Chondrocyte (in vitro differentiated cells): ENCODE measurements around the gene C1QC. TPM values are rescaled to one million over a fixed set of nuclear protein-coding genes. Genes with fewer than 3 reads are reported as not detected.

Experiments used
- DNase-seq: peaks from one replicate; pipeline ENCODE4 v3.0.0; 2021; ENCODE audit warnings: mixed read lengths, low spot score
- H3K27ac Mint-ChIP-seq: one replicate; pipeline ENCODE4 v1.8.0; 2021; ENCODE audit warnings: mild to moderate bottlenecking, moderate library complexity, mixed read lengths; ENCODE audit not compliant: unreplicated experiment
- H3K27me3 Mint-ChIP-seq: 2 replicates; pipeline ENCODE4 v1.8.0; 2021; ENCODE audit warnings: low read depth, mixed read lengths
- H3K36me3 Mint-ChIP-seq: 2 replicates; pipeline ENCODE4 v1.8.0; 2021; ENCODE audit warnings: low read depth, mixed read lengths
- H3K4me1 Mint-ChIP-seq: 2 replicates; pipeline ENCODE4 v1.8.0; 2021; ENCODE audit warnings: low read depth, mild to moderate bottlenecking, mixed read lengths
- H3K4me3 Mint-ChIP-seq: one replicate; pipeline ENCODE4 v1.8.0; 2021; ENCODE audit warnings: mild to moderate bottlenecking, moderate library complexity, mixed read lengths; ENCODE audit not compliant: unreplicated experiment
- H3K9me3 Mint-ChIP-seq: 2 replicates; pipeline ENCODE4 v1.8.0; 2021; ENCODE audit warnings: low read depth, mixed read lengths
- total RNA-seq: library from RNA; stranded (reverse); gene quantifications from 3 replicates; pipeline ENCODE4 v1.2.1, GENCODE V29; 2021
- TF ChIP-seq, protein P1 (sequence below): fragments of 200-600 bp; sonication (generic); IDR thresholded peaks from 2 replicates; pipeline ENCODE4 v1.5.0; 2021; ENCODE audit warnings: antibody characterized with exemption, mild to moderate bottlenecking, moderate library complexity

C1QC gene
- total RNA-seq, 1 donor from 2014 or later = not detected

DNA sequence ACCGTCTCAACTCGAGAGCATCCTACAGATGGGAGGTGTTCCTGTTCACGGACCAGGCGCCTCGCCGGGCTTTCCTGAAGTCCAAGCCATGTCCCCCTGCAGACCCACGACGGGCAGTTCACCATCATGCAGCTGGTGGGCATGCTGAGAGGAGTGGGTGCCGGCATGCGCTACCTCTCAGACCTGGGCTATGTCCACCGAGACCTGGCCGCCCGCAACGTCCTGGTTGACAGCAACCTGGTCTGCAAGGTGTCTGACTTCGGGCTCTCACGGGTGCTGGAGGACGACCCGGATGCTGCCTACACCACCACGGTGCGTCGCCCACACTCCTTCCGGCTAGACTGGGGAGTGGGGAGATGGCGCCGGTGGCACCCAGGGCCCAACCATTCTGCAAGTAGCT, 44.7 kb upstream of the C1QC start:
- DNase-seq = no peak
- no peaks in the 10 kb centered on the region for H3K36me3 Mint-ChIP-seq
- H3K27ac Mint-ChIP-seq = no peak overlapping the region
- H3K27me3 Mint-ChIP-seq = peaks cover 31% of the 10 kb centered on the region
- no peaks in the 10 kb centered on the region for H3K4me1 Mint-ChIP-seq
- H3K9me3 Mint-ChIP-seq = no peaks in the 10 kb centered on the region
- H3K4me3 Mint-ChIP-seq = no peak overlapping the region
- TF ChIP-seq, protein P1, sequence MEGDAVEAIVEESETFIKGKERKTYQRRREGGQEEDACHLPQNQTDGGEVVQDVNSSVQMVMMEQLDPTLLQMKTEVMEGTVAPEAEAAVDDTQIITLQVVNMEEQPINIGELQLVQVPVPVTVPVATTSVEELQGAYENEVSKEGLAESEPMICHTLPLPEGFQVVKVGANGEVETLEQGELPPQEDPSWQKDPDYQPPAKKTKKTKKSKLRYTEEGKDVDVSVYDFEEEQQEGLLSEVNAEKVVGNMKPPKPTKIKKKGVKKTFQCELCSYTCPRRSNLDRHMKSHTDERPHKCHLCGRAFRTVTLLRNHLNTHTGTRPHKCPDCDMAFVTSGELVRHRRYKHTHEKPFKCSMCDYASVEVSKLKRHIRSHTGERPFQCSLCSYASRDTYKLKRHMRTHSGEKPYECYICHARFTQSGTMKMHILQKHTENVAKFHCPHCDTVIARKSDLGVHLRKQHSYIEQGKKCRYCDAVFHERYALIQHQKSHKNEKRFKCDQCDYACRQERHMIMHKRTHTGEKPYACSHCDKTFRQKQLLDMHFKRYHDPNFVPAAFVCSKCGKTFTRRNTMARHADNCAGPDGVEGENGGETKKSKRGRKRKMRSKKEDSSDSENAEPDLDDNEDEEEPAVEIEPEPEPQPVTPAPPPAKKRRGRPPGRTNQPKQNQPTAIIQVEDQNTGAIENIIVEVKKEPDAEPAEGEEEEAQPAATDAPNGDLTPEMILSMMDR = no peak

DNA sequence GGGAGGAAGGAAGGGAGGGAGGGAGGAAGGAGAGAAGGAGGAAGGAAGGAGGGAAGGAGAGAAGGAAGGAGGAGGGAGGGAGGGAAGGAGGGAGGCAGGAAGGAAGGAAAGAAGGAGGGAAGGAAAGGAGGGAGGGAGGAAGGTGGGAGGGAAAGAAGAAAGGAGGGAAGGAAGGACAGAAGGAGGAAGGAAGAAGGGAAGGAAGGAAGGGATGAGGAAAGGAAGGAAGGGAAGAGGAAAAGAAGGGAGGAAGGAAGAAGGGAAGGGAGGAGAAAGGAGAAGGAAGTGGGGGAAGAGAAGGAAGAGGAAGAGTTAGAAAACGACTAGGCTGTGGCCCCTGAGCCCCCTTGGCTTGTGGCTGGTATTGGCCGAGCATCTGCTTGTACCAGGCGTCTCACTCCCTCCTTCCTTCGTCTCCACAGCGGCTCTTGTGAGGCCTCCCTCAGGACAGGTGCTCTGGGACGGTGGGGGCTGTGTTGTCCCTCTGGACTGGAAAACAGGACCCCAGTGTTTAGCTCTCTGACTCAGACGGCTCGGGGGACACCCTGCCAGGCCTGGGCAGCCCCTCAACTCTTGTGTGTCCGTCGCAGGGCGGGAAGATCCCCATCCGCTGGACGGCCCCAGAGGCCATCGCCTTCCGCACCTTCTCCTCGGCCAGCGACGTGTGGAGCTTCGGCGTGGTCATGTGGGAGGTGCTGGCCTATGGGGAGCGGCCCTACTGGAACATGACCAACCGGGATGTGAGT, 43.2 kb upstream of the C1QC start:
- DNase-seq = no peak
- H3K27ac Mint-ChIP-seq = no peak overlapping the region
- H3K4me1 Mint-ChIP-seq = no peaks in the 10 kb centered on the region
- H3K27me3 Mint-ChIP-seq = peaks cover 40% of the 10 kb centered on the region
- H3K4me3 Mint-ChIP-seq = no peak overlapping the region
- no peaks in the 10 kb centered on the region for H3K9me3 Mint-ChIP-seq
- TF ChIP-seq, protein P1 = no peak
- no peaks in the 10 kb centered on the region for H3K36me3 Mint-ChIP-seq

DNA sequence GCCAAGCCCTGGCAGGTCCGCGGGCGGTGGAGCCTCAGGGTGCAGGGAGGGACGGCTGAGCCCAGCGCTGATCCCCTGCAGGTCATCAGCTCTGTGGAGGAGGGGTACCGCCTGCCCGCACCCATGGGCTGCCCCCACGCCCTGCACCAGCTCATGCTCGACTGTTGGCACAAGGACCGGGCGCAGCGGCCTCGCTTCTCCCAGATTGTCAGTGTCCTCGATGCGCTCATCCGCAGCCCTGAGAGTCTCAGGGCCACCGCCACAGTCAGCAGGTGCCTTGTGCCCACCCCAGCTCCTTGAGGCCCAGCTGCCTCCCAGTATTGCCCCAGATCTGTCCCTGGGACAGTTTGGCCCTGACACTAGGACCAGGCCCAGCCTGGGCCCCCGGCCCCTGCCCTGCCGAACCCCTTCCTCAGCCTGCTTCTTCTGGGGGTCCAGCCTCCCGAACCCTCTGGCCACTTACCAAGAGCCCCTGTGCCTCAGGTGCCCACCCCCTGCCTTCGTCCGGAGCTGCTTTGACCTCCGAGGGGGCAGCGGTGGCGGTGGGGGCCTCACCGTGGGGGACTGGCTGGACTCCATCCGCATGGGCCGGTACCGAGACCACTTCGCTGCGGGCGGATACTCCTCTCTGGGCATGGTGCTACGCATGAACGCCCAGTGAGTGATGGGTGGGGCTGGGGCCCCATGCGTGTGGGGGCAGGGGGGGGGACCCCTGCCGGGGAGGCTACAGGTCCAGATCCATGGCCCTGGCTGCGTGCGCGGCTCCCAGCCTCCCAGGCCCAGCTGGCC, 42.4 kb upstream of the C1QC start:
- Mint-ChIP-seq H3K4me1 (no peaks in the 10 kb centered on the region), H3K9me3 (no peaks in the 10 kb centered on the region), H3K27ac (no peak overlapping the region), H3K4me3 (no peak overlapping the region), H3K36me3 (no peaks in the 10 kb centered on the region), H3K27me3 (peaks cover 44% of the 10 kb centered on the region)
- TF ChIP-seq, protein P1 = no peak
- DNase-seq = no peak

DNA sequence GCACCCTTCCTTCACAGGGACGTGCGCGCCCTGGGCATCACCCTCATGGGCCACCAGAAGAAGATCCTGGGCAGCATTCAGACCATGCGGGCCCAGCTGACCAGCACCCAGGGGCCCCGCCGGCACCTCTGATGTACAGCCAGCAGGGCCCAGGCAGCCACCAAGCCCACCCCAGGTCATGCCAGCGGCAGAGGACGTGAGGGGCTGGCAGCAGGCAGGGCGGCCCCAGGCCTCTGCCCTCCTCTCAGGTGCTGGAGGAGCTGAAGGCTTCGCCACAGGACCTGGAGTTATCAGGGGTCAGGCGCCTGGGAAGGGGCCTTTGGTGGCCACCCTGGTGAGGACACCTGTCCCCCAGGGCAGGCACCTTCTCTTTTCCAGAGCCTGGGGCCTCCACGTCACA, 41.8 kb upstream of the C1QC start:
- TF ChIP-seq, protein P1 = no peak
- Mint-ChIP-seq H3K36me3 (no peaks in the 10 kb centered on the region), H3K27ac (no peak overlapping the region), H3K27me3 (peaks cover 50% of the 10 kb centered on the region), H3K4me1 (no peaks in the 10 kb centered on the region), H3K9me3 (no peaks in the 10 kb centered on the region), H3K4me3 (no peak overlapping the region)
- no peak for DNase-seq

DNA sequence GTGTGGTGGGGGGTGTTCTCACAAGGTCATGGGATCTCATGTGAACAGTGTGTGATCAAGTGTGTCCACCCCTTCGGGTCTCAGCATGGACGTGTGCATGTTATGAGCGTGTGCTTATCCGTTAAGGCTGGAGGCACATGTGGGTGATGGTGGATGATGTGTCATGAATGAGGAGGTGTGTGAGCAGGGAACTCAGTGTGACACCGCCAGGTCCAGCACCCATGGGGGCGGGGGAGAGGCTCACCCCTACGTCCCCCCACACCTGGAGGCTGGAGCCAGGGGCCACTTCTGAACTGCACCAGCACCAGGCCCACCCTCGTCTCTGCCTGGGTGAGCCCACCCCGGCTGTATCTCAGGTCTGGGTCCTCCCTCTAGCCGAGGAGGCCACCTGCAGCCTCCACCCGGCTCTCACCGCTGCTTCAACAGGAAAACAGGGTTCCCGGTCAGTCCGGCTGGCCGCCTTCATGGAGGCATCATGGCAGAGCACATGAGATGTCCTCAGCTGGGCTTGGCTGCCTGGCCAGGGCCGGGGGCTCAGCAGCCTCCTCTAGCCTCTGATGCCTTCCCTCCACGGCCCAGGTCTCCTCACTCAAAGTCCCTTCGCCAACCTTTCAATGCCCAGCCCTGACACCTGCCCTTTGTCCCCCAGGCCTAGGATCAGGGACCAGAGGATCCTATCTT, 41.2 kb upstream of the C1QC start:
- no peaks in the 10 kb centered on the region for H3K9me3 Mint-ChIP-seq
- no peaks in the 10 kb centered on the region for H3K36me3 Mint-ChIP-seq

More for the DNA sequence above, 41.2 kb upstream of the C1QC start:
- H3K4me3 Mint-ChIP-seq = no peak overlapping the region
- H3K4me1 Mint-ChIP-seq = no peaks in the 10 kb centered on the region
- TF ChIP-seq, protein P1 = no peak
- H3K27me3 Mint-ChIP-seq = peaks cover 54% of the 10 kb centered on the region
- no peak overlapping the region for H3K27ac Mint-ChIP-seq
- no peak for DNase-seq
